Spleen (tissue), 7 donors: ENCODE results near the gene PLEKHA7.

Experiments used
- CTCF ChIP-seq, 11 experiments: fragments of 200-600 bp in 7 of 11; fragments of 450-650 bp in 4 of 11; sonication (generic) in 4 of 11; IDR thresholded peaks in 8 of 11; conservative IDR thresholded peaks in 3 of 11; 1 replicate in 7 of 11; 2 replicates in 4 of 11; pipeline versions ENCODE4 v1.4.0 to v1.8.0; 2016 to 2021; ENCODE audit warnings: antibody characterized with exemption in 11 of 11, inconsistent platforms in 4 of 11, mild to moderate bottlenecking in 1 of 11
- POLR2A ChIP-seq, 3 donors: fragments of 450-650 bp; IDR thresholded peaks; one replicate each; pipeline ENCODE4 v1.5.1; 2017; ENCODE audit warnings: antibody characterized with exemption in 3 of 3, mild to moderate bottlenecking in 1 of 3
- donor health status: DM: no; HTN: no; CAD: no; lungs with moderate emphysema.
- donor health status: DM: no; HTN: no; CAD: no.
- donor health status: DM: no; HTN: no; CAD: no.

- TF ChIP-seq CTCF (IDR thresholded peaks at IDR 0.05 in 8 of 11, conservative IDR thresholded peaks at IDR 0.05 in 3 of 11), result no peak
- no peak for TF ChIP-seq POLR2A (IDR thresholded peaks at IDR 0.05)
Observed at GRCh38 chr11:16840951-16841350, 173.3 kb downstream of the PLEKHA7 start.
